ENCODE data around the gene HINT3. TPM values are rescaled to one million over a fixed set of nuclear protein-coding genes. Genes with fewer than 3 reads are reported as not detected.

Gene HINT3
- total and polyA plus RNA-seq, 2 of the 13 experiments (the other 11 are each of a cell fraction or from before 2014, with no cell fraction given): 3.1 to 22.8 TPM

- TF ChIP-seq, protein P1, sequence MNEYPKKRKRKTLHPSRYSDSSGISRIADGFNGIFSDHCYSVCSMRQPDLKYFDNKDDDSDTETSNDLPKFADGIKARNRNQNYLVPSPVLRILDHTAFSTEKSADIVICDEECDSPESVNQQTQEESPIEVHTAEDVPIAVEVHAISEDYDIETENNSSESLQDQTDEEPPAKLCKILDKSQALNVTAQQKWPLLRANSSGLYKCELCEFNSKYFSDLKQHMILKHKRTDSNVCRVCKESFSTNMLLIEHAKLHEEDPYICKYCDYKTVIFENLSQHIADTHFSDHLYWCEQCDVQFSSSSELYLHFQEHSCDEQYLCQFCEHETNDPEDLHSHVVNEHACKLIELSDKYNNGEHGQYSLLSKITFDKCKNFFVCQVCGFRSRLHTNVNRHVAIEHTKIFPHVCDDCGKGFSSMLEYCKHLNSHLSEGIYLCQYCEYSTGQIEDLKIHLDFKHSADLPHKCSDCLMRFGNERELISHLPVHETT (CRISPR knock-in tag; conservative IDR thresholded peaks at IDR 0.05): no peak; the same call in 1 of the 2 replicates
- TF ChIP-seq ZNF234 (CRISPR knock-in tag; conservative IDR thresholded peaks at IDR 0.05): 0 out of 2 replicates have a peak, but pooled peaks have one; percentile 54
- 0 out of 2 replicates have a peak, but pooled peaks have one; percentile 54 for TF ChIP-seq ZNF800 (CRISPR knock-in tag; IDR thresholded peaks at IDR 0.05)
- TF ChIP-seq, protein P2, sequence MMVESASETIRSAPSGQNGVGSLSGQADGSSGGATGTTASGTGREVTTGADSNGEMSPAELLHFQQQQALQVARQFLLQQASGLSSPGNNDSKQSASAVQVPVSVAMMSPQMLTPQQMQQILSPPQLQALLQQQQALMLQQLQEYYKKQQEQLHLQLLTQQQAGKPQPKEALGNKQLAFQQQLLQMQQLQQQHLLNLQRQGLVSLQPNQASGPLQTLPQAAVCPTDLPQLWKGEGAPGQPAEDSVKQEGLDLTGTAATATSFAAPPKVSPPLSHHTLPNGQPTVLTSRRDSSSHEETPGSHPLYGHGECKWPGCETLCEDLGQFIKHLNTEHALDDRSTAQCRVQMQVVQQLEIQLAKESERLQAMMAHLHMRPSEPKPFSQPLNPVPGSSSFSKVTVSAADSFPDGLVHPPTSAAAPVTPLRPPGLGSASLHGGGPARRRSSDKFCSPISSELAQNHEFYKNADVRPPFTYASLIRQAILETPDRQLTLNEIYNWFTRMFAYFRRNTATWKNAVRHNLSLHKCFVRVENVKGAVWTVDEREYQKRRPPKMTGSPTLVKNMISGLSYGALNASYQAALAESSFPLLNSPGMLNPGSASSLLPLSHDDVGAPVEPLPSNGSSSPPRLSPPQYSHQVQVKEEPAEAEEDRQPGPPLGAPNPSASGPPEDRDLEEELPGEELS (CRISPR knock-in tag; IDR thresholded peaks at IDR 0.05): no peak
- TF ChIP-seq, protein P3, sequence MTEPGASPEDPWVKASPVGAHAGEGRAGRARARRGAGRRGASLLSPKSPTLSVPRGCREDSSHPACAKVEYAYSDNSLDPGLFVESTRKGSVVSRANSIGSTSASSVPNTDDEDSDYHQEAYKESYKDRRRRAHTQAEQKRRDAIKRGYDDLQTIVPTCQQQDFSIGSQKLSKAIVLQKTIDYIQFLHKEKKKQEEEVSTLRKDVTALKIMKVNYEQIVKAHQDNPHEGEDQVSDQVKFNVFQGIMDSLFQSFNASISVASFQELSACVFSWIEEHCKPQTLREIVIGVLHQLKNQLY (CRISPR knock-in tag; IDR thresholded peaks at IDR 0.05): no peak
- peak; percentile 55; the same call in 1 of the 2 replicates for TF ChIP-seq CEBPB (IDR thresholded peaks at IDR 0.05; ENCODE audit: borderline replicate concordance, low read depth, low read length)
- TF ChIP-seq ZSCAN20 (CRISPR knock-in tag; IDR thresholded peaks at IDR 0.05; ENCODE audit: borderline replicate concordance): 0 out of 2 replicates have a peak, but pooled peaks have one; percentile 31
- TF ChIP-seq, protein P4, sequence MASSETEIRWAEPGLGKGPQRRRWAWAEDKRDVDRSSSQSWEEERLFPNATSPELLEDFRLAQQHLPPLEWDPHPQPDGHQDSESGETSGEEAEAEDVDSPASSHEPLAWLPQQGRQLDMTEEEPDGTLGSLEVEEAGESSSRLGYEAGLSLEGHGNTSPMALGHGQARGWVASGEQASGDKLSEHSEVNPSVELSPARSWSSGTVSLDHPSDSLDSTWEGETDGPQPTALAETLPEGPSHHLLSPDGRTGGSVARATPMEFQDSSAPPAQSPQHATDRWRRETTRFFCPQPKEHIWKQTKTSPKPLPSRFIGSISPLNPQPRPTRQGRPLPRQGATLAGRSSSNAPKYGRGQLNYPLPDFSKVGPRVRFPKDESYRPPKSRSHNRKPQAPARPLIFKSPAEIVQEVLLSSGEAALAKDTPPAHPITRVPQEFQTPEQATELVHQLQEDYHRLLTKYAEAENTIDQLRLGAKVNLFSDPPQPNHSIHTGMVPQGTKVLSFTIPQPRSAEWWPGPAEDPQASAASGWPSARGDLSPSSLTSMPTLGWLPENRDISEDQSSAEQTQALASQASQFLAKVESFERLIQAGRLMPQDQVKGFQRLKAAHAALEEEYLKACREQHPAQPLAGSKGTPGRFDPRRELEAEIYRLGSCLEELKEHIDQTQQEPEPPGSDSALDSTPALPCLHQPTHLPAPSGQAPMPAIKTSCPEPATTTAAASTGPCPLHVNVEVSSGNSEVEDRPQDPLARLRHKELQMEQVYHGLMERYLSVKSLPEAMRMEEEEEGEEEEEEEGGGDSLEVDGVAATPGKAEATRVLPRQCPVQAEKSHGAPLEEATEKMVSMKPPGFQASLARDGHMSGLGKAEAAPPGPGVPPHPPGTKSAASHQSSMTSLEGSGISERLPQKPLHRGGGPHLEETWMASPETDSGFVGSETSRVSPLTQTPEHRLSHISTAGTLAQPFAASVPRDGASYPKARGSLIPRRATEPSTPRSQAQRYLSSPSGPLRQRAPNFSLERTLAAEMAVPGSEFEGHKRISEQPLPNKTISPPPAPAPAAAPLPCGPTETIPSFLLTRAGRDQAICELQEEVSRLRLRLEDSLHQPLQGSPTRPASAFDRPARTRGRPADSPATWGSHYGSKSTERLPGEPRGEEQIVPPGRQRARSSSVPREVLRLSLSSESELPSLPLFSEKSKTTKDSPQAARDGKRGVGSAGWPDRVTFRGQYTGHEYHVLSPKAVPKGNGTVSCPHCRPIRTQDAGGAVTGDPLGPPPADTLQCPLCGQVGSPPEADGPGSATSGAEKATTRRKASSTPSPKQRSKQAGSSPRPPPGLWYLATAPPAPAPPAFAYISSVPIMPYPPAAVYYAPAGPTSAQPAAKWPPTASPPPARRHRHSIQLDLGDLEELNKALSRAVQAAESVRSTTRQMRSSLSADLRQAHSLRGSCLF (CRISPR knock-in tag; IDR thresholded peaks at IDR 0.05; ENCODE audit: borderline replicate concordance): 0 out of 2 replicates have a peak, but pooled peaks have one; percentile 87
- TF ChIP-seq ZNF883 (CRISPR knock-in tag; IDR thresholded peaks at IDR 0.05; ENCODE audit: not compliant biosample characterization): no peak
- TF ChIP-seq ATF4 (CRISPR knock-in tag; IDR thresholded peaks at IDR 0.05): no peak; a peak in 1 of 4 replicates
- no peak for TF ChIP-seq MIER2 (CRISPR knock-in tag; IDR thresholded peaks at IDR 0.05)
- TF ChIP-seq ZNF761 (CRISPR knock-in tag; conservative IDR thresholded peaks at IDR 0.05): peak; percentile 14; the same call in 1 of the 2 replicates
- no peak for TF ChIP-seq KLF9 (CRISPR knock-in tag; IDR thresholded peaks at IDR 0.05; ENCODE audit: low read depth)
- TF ChIP-seq, protein P5, sequence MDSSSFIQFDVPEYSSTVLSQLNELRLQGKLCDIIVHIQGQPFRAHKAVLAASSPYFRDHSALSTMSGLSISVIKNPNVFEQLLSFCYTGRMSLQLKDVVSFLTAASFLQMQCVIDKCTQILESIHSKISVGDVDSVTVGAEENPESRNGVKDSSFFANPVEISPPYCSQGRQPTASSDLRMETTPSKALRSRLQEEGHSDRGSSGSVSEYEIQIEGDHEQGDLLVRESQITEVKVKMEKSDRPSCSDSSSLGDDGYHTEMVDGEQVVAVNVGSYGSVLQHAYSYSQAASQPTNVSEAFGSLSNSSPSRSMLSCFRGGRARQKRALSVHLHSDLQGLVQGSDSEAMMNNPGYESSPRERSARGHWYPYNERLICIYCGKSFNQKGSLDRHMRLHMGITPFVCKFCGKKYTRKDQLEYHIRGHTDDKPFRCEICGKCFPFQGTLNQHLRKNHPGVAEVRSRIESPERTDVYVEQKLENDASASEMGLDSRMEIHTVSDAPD (CRISPR knock-in tag; IDR thresholded peaks at IDR 0.05): peak; percentile 62; the same call in 1 of the 2 replicates
- TF ChIP-seq TCF12 (IDR thresholded peaks at IDR 0.05): no peak
- TF ChIP-seq TCF12 (CRISPR knock-in tag; IDR thresholded peaks at IDR 0.05): 0 out of 2 replicates have a peak, but pooled peaks have one; percentile 44
These were observed 29.4 kb downstream of the HINT3 start (continued) for GRCh38 chr6:125985979-125986300.
